Measurements from ENCODE around the gene CCT2. TPM values are rescaled to one million over a fixed set of nuclear protein-coding genes. Genes with fewer than 3 reads are reported as not detected.

CCT2 gene
- polyA plus RNA-seq, 4 donors = 63.7 to 140 (median 104) TPM

DNA sequence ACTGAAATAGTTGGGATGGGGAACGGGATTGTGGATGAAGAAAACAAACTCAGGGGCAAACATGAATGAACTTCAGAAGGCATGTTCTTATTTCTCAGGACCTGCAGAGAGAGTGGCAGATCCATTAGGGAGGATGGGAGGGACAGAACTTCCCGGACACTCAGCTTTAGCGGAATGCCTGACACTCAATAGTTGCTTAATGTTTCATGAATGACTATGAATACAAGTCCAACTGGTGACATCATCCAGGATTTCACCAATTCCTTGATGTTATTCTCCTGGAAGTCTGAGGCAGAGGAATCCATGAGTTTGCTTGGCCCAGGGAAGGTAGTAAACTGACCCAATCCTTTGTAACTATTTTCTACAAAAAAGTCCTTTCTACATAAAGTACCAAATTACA, 63.2 kb downstream of the CCT2 start:
- Histone ChIP-seq H3K27ac (ENCODE audit: low read depth in 1 of 3, low read length in 2 of 3) (no peak overlapping the region), H3K4me3 (ENCODE audit: low read depth in 1 of 3, low read length in 3 of 3) (no peak overlapping the region), H3K4me1 (ENCODE audit: control insufficient read depth in 3 of 3, insufficient read depth in 2 of 3, low read depth in 1 of 3, low read length in 2 of 3) (no peaks in the 10 kb centered on the region), H3K9me3 (ENCODE audit: control insufficient read depth in 2 of 2, insufficient read depth in 1 of 2, low read depth in 1 of 2, low read length in 1 of 2) (no peaks in the 10 kb centered on the region), H3K27me3 (ENCODE audit: control insufficient read depth in 3 of 3, insufficient read depth in 3 of 3, low read length in 3 of 3) (no peaks in the 10 kb centered on the region), H3K36me3 (ENCODE audit: control insufficient read depth in 3 of 3, insufficient read depth in 2 of 3, low read depth in 1 of 3, low read length in 3 of 3) (no peaks in the 10 kb centered on the region)
- FAIRE-seq (no peak), DNase-seq (no peak)
- 74 to 88% (median 84%) methylated on average over 3 of the region's 3 CpGs for WGBS, 3 donors

DNA sequence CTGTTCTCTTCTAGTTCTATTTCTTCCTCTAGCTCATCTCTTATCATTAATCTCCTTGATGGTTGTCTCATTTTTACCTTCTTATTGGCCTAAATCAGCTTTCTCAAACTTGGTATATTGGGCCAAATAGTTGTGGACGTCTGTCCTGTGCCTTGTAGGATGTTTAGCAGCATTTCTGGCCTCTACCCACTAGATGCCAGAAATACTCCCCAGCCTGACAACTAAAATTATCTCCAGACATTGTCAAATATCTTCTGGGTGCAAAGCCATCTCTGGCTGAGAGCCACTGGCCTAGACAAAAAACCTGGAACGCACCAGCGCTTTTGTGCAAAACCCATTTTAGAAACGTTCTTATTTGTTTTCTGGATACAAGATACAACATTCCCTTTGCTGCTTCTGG, 64.3 kb downstream of the CCT2 start:
- H3K27ac ChIP-seq (ENCODE audit: low read depth in 1 of 3, low read length in 2 of 3) = no peak overlapping the region
- H3K36me3 ChIP-seq (ENCODE audit: control insufficient read depth in 3 of 3, insufficient read depth in 2 of 3, low read depth in 1 of 3, low read length in 3 of 3) = no peaks in the 10 kb centered on the region
- FAIRE-seq (no peak), DNase-seq (no peak)
- H3K9me3 ChIP-seq (ENCODE audit: control insufficient read depth in 2 of 2, insufficient read depth in 1 of 2, low read depth in 1 of 2, low read length in 1 of 2) = no peaks in the 10 kb centered on the region
- H3K27me3 ChIP-seq (ENCODE audit: control insufficient read depth in 3 of 3, insufficient read depth in 3 of 3, low read length in 3 of 3) = no peaks in the 10 kb centered on the region
- no peaks in the 10 kb centered on the region for H3K4me1 ChIP-seq (ENCODE audit: control insufficient read depth in 3 of 3, insufficient read depth in 2 of 3, low read depth in 1 of 3, low read length in 2 of 3)
- H3K4me3 ChIP-seq (ENCODE audit: low read depth in 1 of 3, low read length in 3 of 3) = no peak overlapping the region
- WGBS, 3 donors = 53 to 78% (median 67%) methylated on average over 4 of the region's 4 CpGs

Other genes starting within 250 kb of the CCT2 start
- 100 to 1,000 TPM in 3 of 4 donors, 10 to 100 TPM in 1; 69.6 to 836 (median 212) TPM for gene LYZ, start 237.1 kb upstream of the CCT2 start, polyA plus RNA-seq
- gene YEATS4, start 225.7 kb upstream of the CCT2 start, polyA plus RNA-seq = 10 to 100 TPM; 12.5 to 23.6 (median 19.3) TPM
- gene FRS2, start 115.1 kb upstream of the CCT2 start, polyA plus RNA-seq = 10 to 100 TPM in 2 of 4 donors, 1 to 10 TPM in 2; 5.9 to 30.3 (median 9.3) TPM
- not detected for gene LRRC10, start 25.4 kb downstream of the CCT2 start, polyA plus RNA-seq
- under 1 TPM in 2 of 4 donors, not detected in 2; 0.19 to 0.60 TPM for gene BEST3, start 113.8 kb downstream of the CCT2 start, polyA plus RNA-seq
- 10 to 100 TPM; 26.5 to 61.9 (median 49.9) TPM for gene RAB3IP, start 153.4 kb downstream of the CCT2 start, polyA plus RNA-seq
- 10 to 100 TPM; 16.7 to 56.5 (median 42.8) TPM for gene MYRFL, start 239.8 kb downstream of the CCT2 start, polyA plus RNA-seq